Measurements from ENCODE around the gene VTI1A.

DNA sequence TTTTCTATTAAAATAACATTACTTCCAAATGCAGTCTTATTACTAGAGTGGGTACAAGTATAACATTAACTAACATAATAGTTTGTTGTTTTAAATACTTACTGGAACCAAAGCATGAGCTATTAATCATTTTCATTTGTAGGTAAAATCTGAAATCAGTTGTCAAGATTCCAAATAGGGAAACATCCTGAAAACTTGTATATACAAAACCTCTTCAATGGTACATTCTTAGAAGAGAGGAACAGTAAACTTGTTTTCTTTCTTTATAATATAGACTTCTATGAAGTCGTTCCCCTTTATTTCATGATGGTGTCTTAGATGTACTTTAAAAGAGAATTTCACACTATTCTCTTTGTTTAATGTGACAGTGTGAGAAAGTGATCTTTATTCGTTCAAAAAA lies 85.9 kb downstream of the VTI1A start:
- TF ChIP-seq POLR2A (IDR thresholded peaks at IDR 0.05; ENCODE audit: low read length) (no peak), GATA1 (IDR thresholded peaks at IDR 0.05; ENCODE audit: low read depth, low read length) (no peak)

Measured in erythroblast (primary cell).